Putamen (tissue), 1 donor: ENCODE results near the gene PDHA2.
A peak's percentile ranks its signal among the peaks of the same experiment; 100 is the strongest.
"Not testable (repeated sequence)": the region's sequence is repeated elsewhere in the genome, so short reads cannot be mapped to it uniquely, and the experiment has no call there.

Source experiments
- DNase-seq: peaks from one replicate; pipeline ENCODE4 v3.0.0-alpha.2; 2016; ENCODE audit warnings: low spot score

The PDHA2 gene

GRCh38 chr4:95839891-95840290 is at the start of gene PDHA2:
PDHA2 (plus strand) TSS chr4:95840093; CDS start chr4:95840151, 58 bp downstream.
- DNase-seq: no peak

GRCh38 chr4:95798003-95798402 is 41.9 kb upstream of the PDHA2 start:
- no peak for DNase-seq

GRCh38 chr4:95798727-95799126 is 41.2 kb upstream of the PDHA2 start:
- no peak for DNase-seq

- DNase-seq: no peak
These were observed 18.0 kb upstream of the PDHA2 start for GRCh38 chr4:95821867-95822266.

- DNase-seq: no peak
These were observed 14.3 kb upstream of the PDHA2 start for GRCh38 chr4:95825546-95825945.

- DNase-seq: no peak
These were observed 9.2 kb upstream of the PDHA2 start for GRCh38 chr4:95830651-95831050.

- no peak for DNase-seq
These were observed 8.7 kb upstream of the PDHA2 start for GRCh38 chr4:95831166-95831565.

- no peak for DNase-seq
These were observed 6.1 kb upstream of the PDHA2 start for GRCh38 chr4:95833711-95834194.

- peak; percentile 24 for DNase-seq
These were observed 4.2 kb upstream of the PDHA2 start for GRCh38 chr4:95835672-95836071.

GRCh38 chr4:95838192-95838591 is 1.7 kb upstream of the PDHA2 start:
- DNase-seq: no peak

- no peak for DNase-seq
These were observed 8.1 kb downstream of the PDHA2 start for GRCh38 chr4:95847908-95848460.

- peak; percentile 39 for DNase-seq
These were observed 10.3 kb downstream of the PDHA2 start for GRCh38 chr4:95850161-95850560.

- DNase-seq: no peak
These were observed 17.9 kb downstream of the PDHA2 start for GRCh38 chr4:95857761-95858160.

GRCh38 chr4:95867919-95868318 is 28.0 kb downstream of the PDHA2 start:
- DNase-seq: no peak

- not testable (repeated sequence) for DNase-seq
These were observed 29.5 kb downstream of the PDHA2 start for GRCh38 chr4:95869414-95869813.

- no peak for DNase-seq
These were observed 30.1 kb downstream of the PDHA2 start for GRCh38 chr4:95869961-95870500.

GRCh38 chr4:95877636-95878035 is 37.7 kb downstream of the PDHA2 start:
- DNase-seq: no peak

- no peak for DNase-seq
These were observed 47.7 kb downstream of the PDHA2 start for GRCh38 chr4:95887551-95887950.

- DNase-seq: no peak
These were observed 49.8 kb downstream of the PDHA2 start for GRCh38 chr4:95889662-95890061.
